GM10266 (cell line): Measurements from ENCODE around the gene SH3BP1.
"Not testable (repeated sequence)": the region's sequence is repeated elsewhere in the genome, so short reads cannot be mapped to it uniquely, and the experiment has no call there.

Experiments used
- DNase-seq: peaks from one replicate; pipeline ENCODE4 v3.0.0; 2012; ENCODE audit errors: extremely low spot score
- TF ChIP-seq, protein P1 (sequence below): IDR thresholded peaks from 2 replicates; pipeline ENCODE4 v1.5.1; 2012; ENCODE audit warnings: mild to moderate bottlenecking, low read depth; ENCODE audit not compliant: control insufficient read depth, insufficient read depth; ENCODE audit errors: missing control alignments

SH3BP1 gene, protein sequence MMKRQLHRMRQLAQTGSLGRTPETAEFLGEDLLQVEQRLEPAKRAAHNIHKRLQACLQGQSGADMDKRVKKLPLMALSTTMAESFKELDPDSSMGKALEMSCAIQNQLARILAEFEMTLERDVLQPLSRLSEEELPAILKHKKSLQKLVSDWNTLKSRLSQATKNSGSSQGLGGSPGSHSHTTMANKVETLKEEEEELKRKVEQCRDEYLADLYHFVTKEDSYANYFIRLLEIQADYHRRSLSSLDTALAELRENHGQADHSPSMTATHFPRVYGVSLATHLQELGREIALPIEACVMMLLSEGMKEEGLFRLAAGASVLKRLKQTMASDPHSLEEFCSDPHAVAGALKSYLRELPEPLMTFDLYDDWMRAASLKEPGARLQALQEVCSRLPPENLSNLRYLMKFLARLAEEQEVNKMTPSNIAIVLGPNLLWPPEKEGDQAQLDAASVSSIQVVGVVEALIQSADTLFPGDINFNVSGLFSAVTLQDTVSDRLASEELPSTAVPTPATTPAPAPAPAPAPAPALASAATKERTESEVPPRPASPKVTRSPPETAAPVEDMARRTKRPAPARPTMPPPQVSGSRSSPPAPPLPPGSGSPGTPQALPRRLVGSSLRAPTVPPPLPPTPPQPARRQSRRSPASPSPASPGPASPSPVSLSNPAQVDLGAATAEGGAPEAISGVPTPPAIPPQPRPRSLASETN

DNA sequence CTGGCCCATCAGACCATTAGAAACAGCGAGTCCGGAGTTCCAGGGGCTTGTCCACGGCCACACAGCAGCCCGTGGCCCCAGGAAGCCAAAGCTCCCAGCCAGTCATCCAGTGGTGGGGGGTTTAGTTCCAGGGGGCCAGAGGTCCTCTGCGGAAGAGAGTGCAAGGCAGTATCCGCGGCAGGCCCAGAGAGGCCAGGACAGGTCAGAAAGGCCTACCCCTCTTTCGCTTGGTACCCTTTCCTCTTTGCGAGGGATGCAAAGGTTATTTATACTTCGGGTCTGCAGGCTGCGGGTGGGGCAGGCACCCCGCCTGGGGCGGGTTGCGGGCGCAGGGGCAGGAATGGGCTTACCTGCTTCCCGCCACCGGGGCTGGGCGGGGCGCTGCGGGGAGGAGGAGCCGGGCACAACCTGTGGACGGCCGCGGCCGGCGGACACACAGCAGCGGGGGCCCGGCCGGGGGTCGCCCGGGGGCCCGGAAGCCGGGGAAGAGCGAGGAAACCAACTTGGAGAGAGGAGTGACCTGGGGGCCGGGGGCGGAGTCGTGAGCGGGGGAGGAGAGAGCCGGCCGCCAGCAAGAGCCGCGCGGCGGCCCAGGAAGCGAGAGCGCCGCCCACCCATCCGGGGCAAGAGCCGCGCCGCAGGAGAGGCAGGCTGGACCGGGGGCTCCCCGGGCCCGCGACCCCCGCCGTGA lies at the start of gene SH3BP1:
Gene SH3BP1, plus strand, starts transcription at position 600 of the 691 bp plus-strand sequence. CDS start 119 bp downstream, outside the sequence.
- peak; percentile 83 for DNase-seq
- TF ChIP-seq, protein P1, sequence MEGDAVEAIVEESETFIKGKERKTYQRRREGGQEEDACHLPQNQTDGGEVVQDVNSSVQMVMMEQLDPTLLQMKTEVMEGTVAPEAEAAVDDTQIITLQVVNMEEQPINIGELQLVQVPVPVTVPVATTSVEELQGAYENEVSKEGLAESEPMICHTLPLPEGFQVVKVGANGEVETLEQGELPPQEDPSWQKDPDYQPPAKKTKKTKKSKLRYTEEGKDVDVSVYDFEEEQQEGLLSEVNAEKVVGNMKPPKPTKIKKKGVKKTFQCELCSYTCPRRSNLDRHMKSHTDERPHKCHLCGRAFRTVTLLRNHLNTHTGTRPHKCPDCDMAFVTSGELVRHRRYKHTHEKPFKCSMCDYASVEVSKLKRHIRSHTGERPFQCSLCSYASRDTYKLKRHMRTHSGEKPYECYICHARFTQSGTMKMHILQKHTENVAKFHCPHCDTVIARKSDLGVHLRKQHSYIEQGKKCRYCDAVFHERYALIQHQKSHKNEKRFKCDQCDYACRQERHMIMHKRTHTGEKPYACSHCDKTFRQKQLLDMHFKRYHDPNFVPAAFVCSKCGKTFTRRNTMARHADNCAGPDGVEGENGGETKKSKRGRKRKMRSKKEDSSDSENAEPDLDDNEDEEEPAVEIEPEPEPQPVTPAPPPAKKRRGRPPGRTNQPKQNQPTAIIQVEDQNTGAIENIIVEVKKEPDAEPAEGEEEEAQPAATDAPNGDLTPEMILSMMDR, result no peak

DNA sequence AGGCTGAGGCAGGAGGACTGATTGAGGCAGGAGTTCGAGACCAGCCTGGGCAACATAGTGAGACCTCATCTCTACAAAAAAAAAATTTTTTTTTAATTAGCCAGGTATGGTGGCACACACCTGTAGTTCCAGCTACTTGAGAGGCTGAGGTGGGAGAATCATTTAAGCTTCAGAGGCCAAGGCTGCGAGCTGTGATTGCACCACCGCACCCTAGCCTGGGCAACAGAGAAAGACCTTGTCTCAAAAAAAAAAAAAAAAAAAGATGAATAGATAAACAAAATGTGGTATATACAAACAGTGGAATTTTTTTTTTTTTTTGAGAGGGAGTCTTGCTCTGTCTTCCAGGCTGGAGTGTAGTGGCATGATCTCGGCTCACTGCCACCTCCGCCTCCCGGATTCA lies 48.4 kb upstream of the SH3BP1 start:
- DNase-seq, result not testable (repeated sequence)

GRCh38 chr22:37591823-37592404 lies 47.6 kb upstream of the SH3BP1 start:
- no peak for DNase-seq
- TF ChIP-seq, protein P1, result no peak

GRCh38 chr22:37594237-37594636 lies 45.2 kb upstream of the SH3BP1 start:
- TF ChIP-seq, protein P1, result no peak
- no peak for DNase-seq

- TF ChIP-seq, protein P1, result no peak
- no peak for DNase-seq
Observed at GRCh38 chr22:37599153-37599552, 40.3 kb upstream of the SH3BP1 start.

DNA sequence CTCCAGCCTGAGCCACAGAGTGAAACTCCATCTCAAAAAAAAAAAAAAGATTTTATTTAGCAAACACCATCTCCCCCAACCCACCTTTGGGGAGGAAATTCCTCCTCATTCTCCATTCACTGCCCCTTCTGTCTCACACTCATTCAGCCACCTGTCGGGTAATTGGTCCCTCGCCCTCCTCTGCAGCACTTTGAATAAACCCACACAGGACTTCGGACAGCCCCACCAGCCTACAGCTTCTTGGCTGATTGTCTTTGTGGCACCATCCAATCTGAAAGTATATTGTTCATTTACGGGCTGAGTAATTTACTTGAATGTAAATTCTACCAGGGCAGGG lies 38.3 kb upstream of the SH3BP1 start:
- TF ChIP-seq, protein P1, result no peak
- no peak for DNase-seq
